Endothelial cell of umbilical vein (primary cell): ENCODE results near the gene CYP21A2.
"Not testable (repeated sequence)": the region's sequence is repeated elsewhere in the genome, so short reads cannot be mapped to it uniquely, and the experiment has no call there.

Experiments
- CTCF ChIP-seq, 2 donors: IDR thresholded peaks; 1 replicate in 1 of 2; 2 replicates in 1 of 2; pipeline ENCODE4 v1.5.1; 2011; ENCODE audit warnings: low read length in 2 of 2, mild to moderate bottlenecking in 2 of 2, moderate library complexity in 2 of 2, control low read depth in 1 of 2, inconsistent platforms in 1 of 2, low read depth in 1 of 2; ENCODE audit not compliant: insufficient read depth in 1 of 2; ENCODE audit errors: extremely low read depth in 1 of 2
- EZH2 ChIP-seq: IDR thresholded peaks from 2 replicates; pipeline ENCODE4 v1.6.1; 2012; ENCODE audit warnings: borderline replicate concordance, low read depth, mild to moderate bottlenecking, moderate library complexity, low read length, inconsistent platforms; ENCODE audit not compliant: severe bottlenecking
- FOS ChIP-seq: IDR thresholded peaks from 2 replicates; pipeline ENCODE4 v1.6.1; 2011; ENCODE audit warnings: mild to moderate bottlenecking, low read length, moderate library complexity, borderline replicate concordance; ENCODE audit not compliant: insufficient read depth
- JUN ChIP-seq: IDR thresholded peaks from 2 replicates; pipeline ENCODE4 v1.6.1; 2011; ENCODE audit warnings: borderline replicate concordance, low read depth; ENCODE audit not compliant: insufficient read length, insufficient read depth
- MAX ChIP-seq: IDR thresholded peaks from 2 replicates; pipeline ENCODE4 v1.6.1; 2011; ENCODE audit not compliant: insufficient read depth, insufficient read length
- MYC ChIP-seq: IDR thresholded peaks from one replicate; pipeline ENCODE4 v1.6.1; 2011; ENCODE audit warnings: mild to moderate bottlenecking, low read depth, low read length
- POLR2A ChIP-seq: IDR thresholded peaks from 2 replicates; pipeline ENCODE4 v1.6.1; 2012; ENCODE audit warnings: low read depth, mild to moderate bottlenecking, control low read depth, low read length
- POLR2AphosphoS5 ChIP-seq: IDR thresholded peaks from 2 replicates; pipeline ENCODE4 v1.6.1; 2012; ENCODE audit warnings: low read depth, mild to moderate bottlenecking, control low read depth, low read length, moderate library complexity; ENCODE audit not compliant: insufficient read depth

GRCh38 chr6:32009537-32009936, 28.7 kb upstream of the CYP21A2 start:
- not testable (repeated sequence) for TF ChIP-seq CTCF (IDR thresholded peaks at IDR 0.05; ENCODE audit: extremely low read depth in 1 of 2, insufficient read depth in 1 of 2, low read depth in 1 of 2, low read length in 2 of 2); POLR2AphosphoS5; FOS; POLR2A; JUN; MYC; EZH2; MAX
